Spleen (tissue), 11 donors: Measurements from ENCODE around the gene LRRC72. TPM values are rescaled to one million over a fixed set of nuclear protein-coding genes. Genes with fewer than 3 reads are reported as not detected.
"Not testable (repeated sequence)": the region's sequence is repeated elsewhere in the genome, so short reads cannot be mapped to it uniquely, and the experiment has no call there.

Source experiments
- DNase-seq: peaks from one replicate; pipeline ENCODE4 v3.0.0-alpha.2; 2020
- H3K27ac ChIP-seq, 8 donors: fragments of 200-600 bp; sonication (generic) in 7 of 8; 1 replicate in 4 of 8; 2 replicates in 4 of 8; pipeline versions ENCODE4 v1.5.0 to v1.8.0; 2016 to 2021; ENCODE audit warnings: inconsistent platforms in 4 of 8, mild to moderate bottlenecking in 4 of 8, moderate library complexity in 1 of 8
- H3K27me3 ChIP-seq, 7 donors: fragments of 200-600 bp; sonication (generic) in 6 of 7; replicated peaks in 1 of 7; 1 replicate in 4 of 7; 2 replicates in 3 of 7; pipeline versions ENCODE4 v1.5.0 to v1.8.0; 2016 to 2021; ENCODE audit warnings: inconsistent platforms in 3 of 7, mild to moderate bottlenecking in 1 of 7
- H3K36me3 ChIP-seq, 6 donors: fragments of 200-600 bp; sonication (generic) in 5 of 6; 1 replicate in 4 of 6; 2 replicates in 2 of 6; pipeline versions ENCODE4 v1.5.0 to v1.8.0; 2016 to 2021; ENCODE audit warnings: inconsistent platforms in 2 of 6
- H3K4me1 ChIP-seq, 6 donors: fragments of 200-600 bp; sonication (generic) in 5 of 6; 1 replicate in 3 of 6; 2 replicates in 3 of 6; pipeline versions ENCODE4 v1.5.0 to v1.8.0; 2016 to 2021; ENCODE audit warnings: inconsistent platforms in 3 of 6
- H3K4me3 ChIP-seq, 8 donors: fragments of 200-600 bp; sonication (generic) in 7 of 8; 1 replicate in 4 of 8; 2 replicates in 4 of 8; pipeline versions ENCODE4 v1.5.0 to v1.8.0; 2016 to 2021; ENCODE audit warnings: inconsistent platforms in 4 of 8, mild to moderate bottlenecking in 4 of 8, moderate library complexity in 2 of 8
- H3K9me3 ChIP-seq, 8 donors: fragments of 200-600 bp; sonication (generic) in 7 of 8; 1 replicate in 4 of 8; 2 replicates in 4 of 8; pipeline versions ENCODE4 v1.5.0 to v1.8.0; 2016 to 2021; ENCODE audit warnings: inconsistent platforms in 4 of 8
- CTCF ChIP-seq, 11 experiments: fragments of 200-600 bp in 7 of 11; fragments of 450-650 bp in 4 of 11; sonication (generic) in 4 of 11; IDR thresholded peaks in 8 of 11; conservative IDR thresholded peaks in 3 of 11; 1 replicate in 7 of 11; 2 replicates in 4 of 11; pipeline versions ENCODE4 v1.4.0 to v1.8.0; 2016 to 2021; ENCODE audit warnings: antibody characterized with exemption in 11 of 11, inconsistent platforms in 4 of 11, mild to moderate bottlenecking in 1 of 11
- POLR2A ChIP-seq, 3 donors: fragments of 450-650 bp; IDR thresholded peaks; one replicate each; pipeline ENCODE4 v1.5.1; 2017; ENCODE audit warnings: antibody characterized with exemption in 3 of 3, mild to moderate bottlenecking in 1 of 3
- POLR2AphosphoS5 ChIP-seq, 3 donors: sonication (generic); formaldehyde crosslinking; IDR thresholded peaks; one replicate each; pipeline ENCODE4 v1.5.1; 2017; ENCODE audit warnings: antibody characterized with exemption in 3 of 3
- WGBS, 5 donors: extraction: QIAGEN DNeasy Blood & Tissue Kit in 3 of 5; methylation state at CpG; one replicate each; pipeline versions ENCODE4 v1.1.5 to v1.1.7; 2013 to 2018; 5-methylcytosine and 5-hydroxymethylcytosine counted together
- intact Hi-C: fragments of 100-400 bp; cut with DNase I; formaldehyde crosslinking; loops from one replicate; pipeline ENCODE4 v1.15.0; 2023; ENCODE audit warnings: low total_unique reads
- polyA plus RNA-seq, 3 donors: library from polyadenylated mRNA; stranded (reverse); fragments of 200-250 nt; gene quantifications; one replicate each; pipeline ENCODE4 v1.2.1, GENCODE V29; 2013
- total RNA-seq, 7 donors: library from RNA; depleted of rRNA in 3 of 7; stranded (reverse); fragments of >200 nt in 3 of 7; fragmentation: NEBNext Ultra II Directional in 4 of 7; extraction: Animal tissue kit (Norgen Biotek cat#: 25700) in 4 of 7; gene quantifications; one replicate each; pipeline versions ENCODE4 v1.1.0 to v1.2.1, GENCODE V29; 2016 to 2021
- donor health status: healthy with polysubstance abuse.
- donor health status: DM: no; HTN: no; CAD: no; lungs with moderate emphysema.
- donor health status: DM: no; HTN: no; CAD: no.
- donor health status: Bipolar disorder and iron deficiency.
- donor health status: healthy.
- donor health status: DM: no; HTN: no; CAD: no.
- donor health status: DM: yes; HTN: yes; CAD: no.

LRRC72 gene
- total and polyA plus RNA-seq, 10 donors = not detected

DNA sequence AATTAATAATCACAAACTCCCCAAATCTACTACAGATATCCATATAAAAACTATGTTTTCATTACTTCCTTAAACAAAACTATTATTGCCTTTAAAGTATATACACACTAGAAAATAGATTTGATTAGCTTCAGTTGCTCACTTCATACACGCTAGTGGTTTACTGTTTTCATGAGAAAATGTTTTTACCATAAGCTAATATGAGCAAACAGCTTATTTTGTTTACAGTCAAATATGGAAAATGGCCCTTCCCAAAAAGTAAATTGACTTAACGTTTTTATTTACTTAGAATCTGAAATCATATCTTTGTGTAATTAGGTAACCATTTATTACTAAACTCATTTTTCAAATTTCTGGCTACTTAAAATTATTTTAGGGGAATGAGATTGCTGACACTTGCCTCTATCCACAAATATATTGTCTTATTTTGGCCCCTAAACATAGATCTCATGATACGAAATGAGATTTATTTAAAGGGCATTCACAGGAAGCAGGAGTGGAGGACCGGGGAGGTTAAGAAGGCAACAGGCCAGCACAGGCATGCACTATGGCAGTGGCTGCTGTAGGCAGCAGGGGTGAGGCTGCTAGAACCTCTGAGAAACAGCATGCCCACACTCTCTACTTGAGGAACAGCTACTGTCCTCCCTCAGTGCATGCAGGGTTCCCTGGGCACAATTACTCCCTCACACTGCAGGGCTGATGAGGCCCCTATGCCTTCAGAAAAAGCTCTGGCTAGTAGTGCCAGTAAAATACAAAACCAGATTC, 31.5 kb upstream of the LRRC72 start:
- no peak for DNase-seq
- 74 to 87% (median 77%) methylated on average over 4 of the region's 4 CpGs for WGBS, 5 donors
- intact Hi-C loops = no loop called here
- no peaks in the 10 kb centered on the region for H3K36me3 ChIP-seq
- no peak overlapping the region for H3K27ac ChIP-seq
- peaks cover 0 to 4% (median 0%) of the 10 kb centered on the region in 7 donors for H3K27me3 ChIP-seq
- no peaks in the 10 kb centered on the region for H3K9me3 ChIP-seq
- no peak overlapping the region for H3K4me3 ChIP-seq
- no peaks in the 10 kb centered on the region for H3K4me1 ChIP-seq
- TF ChIP-seq POLR2AphosphoS5 (IDR thresholded peaks at IDR 0.05) (no peak), CTCF (IDR thresholded peaks at IDR 0.05 in 8 of 11, conservative IDR thresholded peaks at IDR 0.05 in 3 of 11) (no peak), POLR2A (IDR thresholded peaks at IDR 0.05) (no peak)

- H3K27me3 ChIP-seq = peaks cover 0 to 4% (median 0%) of the 10 kb centered on the region in 7 donors
- intact Hi-C loops = no loop called here
- H3K4me1 ChIP-seq = no peaks in the 10 kb centered on the region
- H3K36me3 ChIP-seq = no peaks in the 10 kb centered on the region
- H3K4me3 ChIP-seq = no peak overlapping the region
- TF ChIP-seq CTCF (IDR thresholded peaks at IDR 0.05 in 8 of 11, conservative IDR thresholded peaks at IDR 0.05 in 3 of 11) = no peak
- DNase-seq = no peak
- whole genome bisulfite sequencing, 5 donors = 79 to 89% (median 88%) methylated on average over 2 of the region's 2 CpGs
- H3K27ac ChIP-seq = no peak overlapping the region
- H3K9me3 ChIP-seq = no peaks in the 10 kb centered on the region
Measured at GRCh38 chr7:16498122-16498521, 28.5 kb upstream of the LRRC72 start.

DNA sequence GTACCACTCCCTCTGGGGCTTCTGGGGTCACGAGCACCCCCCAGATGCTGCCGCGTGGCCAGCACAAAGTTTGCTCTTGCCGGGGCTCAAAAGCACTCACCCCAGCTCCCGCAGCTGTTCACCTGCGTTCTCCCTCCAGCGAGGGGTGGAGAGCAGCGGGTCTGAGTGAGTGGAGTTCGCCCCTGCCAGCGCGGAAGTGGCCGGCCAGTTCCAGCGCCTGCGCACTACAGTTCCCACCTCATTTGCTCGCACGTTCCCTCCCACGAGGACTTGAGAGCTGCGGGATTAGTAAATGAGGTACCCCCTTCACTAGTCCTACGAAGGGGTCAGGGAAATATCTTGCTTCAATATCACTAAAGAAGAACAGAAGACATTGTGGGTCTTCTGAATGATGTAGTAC, 24.3 kb upstream of the LRRC72 start:
- no peak for TF ChIP-seq POLR2AphosphoS5 (IDR thresholded peaks at IDR 0.05)
- TF ChIP-seq CTCF (IDR thresholded peaks at IDR 0.05 in 8 of 11, conservative IDR thresholded peaks at IDR 0.05 in 3 of 11) = no peak
- TF ChIP-seq POLR2A (IDR thresholded peaks at IDR 0.05) = no peak
- H3K36me3 ChIP-seq = no peaks in the 10 kb centered on the region
- no peak overlapping the region for H3K27ac ChIP-seq
- no peaks in the 10 kb centered on the region for H3K27me3 ChIP-seq
- no peak overlapping the region for H3K4me3 ChIP-seq
- H3K4me1 ChIP-seq = no peaks in the 10 kb centered on the region
- 91 to 97% (median 95%) methylated on average over 19 of the region's 19 CpGs for WGBS, 5 donors
- intact Hi-C loops = no loop called here
- no peaks in the 10 kb centered on the region for H3K9me3 ChIP-seq
- DNase-seq = no peak

DNA sequence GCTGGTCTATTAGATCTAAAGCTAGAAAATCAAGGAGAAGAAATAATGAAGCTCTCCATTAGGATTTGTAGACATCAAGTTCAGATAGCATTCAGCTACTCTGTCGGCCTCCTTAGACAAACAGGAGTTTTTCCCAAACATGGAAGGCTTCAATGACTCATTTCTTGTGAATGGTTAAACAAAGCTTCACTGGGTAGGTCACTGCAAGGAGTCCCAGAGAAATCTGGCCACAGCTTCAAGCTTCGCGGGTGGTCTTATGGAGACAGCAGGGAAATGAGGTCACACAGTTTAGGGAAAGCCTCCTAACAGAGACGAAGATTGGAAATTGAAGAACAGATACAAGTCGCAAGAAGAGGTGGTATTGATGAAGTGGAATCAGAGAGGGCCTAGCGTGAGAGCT, 22.6 kb upstream of the LRRC72 start:
- intact Hi-C loops = no loop called here
- Histone ChIP-seq H3K9me3 (no peaks in the 10 kb centered on the region), H3K4me3 (no peak overlapping the region), H3K36me3 (no peaks in the 10 kb centered on the region), H3K27ac (no peak overlapping the region), H3K4me1 (no peaks in the 10 kb centered on the region), H3K27me3 (no peaks in the 10 kb centered on the region)
- DNase-seq = no peak
- no peak for TF ChIP-seq CTCF (IDR thresholded peaks at IDR 0.05 in 8 of 11, conservative IDR thresholded peaks at IDR 0.05 in 3 of 11)
- TF ChIP-seq POLR2AphosphoS5 (IDR thresholded peaks at IDR 0.05) = no peak
- TF ChIP-seq POLR2A (IDR thresholded peaks at IDR 0.05) = no peak
- 84 to 94% (median 91%) methylated on average over 6 of the region's 6 CpGs for WGBS, 5 donors

- intact Hi-C loops, H3K27ac ChIP-seq, H3K4me3 ChIP-seq, H3K36me3 ChIP-seq, H3K4me1 ChIP-seq, H3K27me3 ChIP-seq, H3K9me3 ChIP-seq, DNase-seq: not testable (repeated sequence)
- 64 to 97% (median 76%) methylated on average over 5 of the region's 5 CpGs for WGBS, 5 donors
Measured at GRCh38 chr7:16506422-16506821, 20.2 kb upstream of the LRRC72 start.
